Measurements from ENCODE around the gene RTL9. TPM values are rescaled to one million over a fixed set of nuclear protein-coding genes. Genes with fewer than 3 reads are reported as not detected.
"Not testable (repeated sequence)": the region's sequence is repeated elsewhere in the genome, so short reads cannot be mapped to it uniquely, and the experiment has no call there.

RTL9 gene
- total RNA-seq, 3 donors from 2014 or later = 0.06 TPM; not detected in 2

DNA sequence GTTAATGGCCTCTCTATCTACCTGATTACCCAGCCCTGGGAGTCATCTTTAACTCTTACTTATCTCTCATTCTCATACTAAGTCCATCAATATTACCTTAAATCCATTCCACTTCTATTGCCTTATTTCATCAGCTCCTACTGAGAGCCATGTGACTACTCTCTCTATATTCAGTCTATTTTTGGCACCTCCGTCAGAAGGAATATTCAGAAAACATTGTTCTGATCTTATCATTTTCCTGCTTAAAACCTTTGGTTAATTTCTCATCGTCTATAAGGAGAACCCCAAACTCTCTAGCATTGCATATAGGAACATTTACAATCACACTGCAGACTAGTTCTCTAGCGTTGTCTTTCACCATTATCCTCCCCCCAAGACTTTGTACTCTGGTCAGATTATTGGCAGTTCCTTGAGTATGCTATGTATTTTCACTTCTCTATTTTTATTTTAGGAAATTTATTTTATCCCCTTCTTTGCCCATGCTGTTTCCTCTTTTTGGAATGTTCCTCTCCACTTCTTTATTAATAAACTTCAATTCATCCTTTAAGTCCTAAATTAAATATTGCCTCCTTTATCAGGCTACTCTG, 27.1 kb upstream of the RTL9 start:
- Histone ChIP-seq H3K36me3 (ENCODE audit: low read depth) (no peaks in the 10 kb centered on the region), H3K4me1 (ENCODE audit: low read depth) (no peaks in the 10 kb centered on the region), H3K4me3 (no peak overlapping the region), H3K9me3 (no peaks in the 10 kb centered on the region)
- ATAC-seq (no peak), DNase-seq (no peak)
- TF ChIP-seq, protein P1, sequence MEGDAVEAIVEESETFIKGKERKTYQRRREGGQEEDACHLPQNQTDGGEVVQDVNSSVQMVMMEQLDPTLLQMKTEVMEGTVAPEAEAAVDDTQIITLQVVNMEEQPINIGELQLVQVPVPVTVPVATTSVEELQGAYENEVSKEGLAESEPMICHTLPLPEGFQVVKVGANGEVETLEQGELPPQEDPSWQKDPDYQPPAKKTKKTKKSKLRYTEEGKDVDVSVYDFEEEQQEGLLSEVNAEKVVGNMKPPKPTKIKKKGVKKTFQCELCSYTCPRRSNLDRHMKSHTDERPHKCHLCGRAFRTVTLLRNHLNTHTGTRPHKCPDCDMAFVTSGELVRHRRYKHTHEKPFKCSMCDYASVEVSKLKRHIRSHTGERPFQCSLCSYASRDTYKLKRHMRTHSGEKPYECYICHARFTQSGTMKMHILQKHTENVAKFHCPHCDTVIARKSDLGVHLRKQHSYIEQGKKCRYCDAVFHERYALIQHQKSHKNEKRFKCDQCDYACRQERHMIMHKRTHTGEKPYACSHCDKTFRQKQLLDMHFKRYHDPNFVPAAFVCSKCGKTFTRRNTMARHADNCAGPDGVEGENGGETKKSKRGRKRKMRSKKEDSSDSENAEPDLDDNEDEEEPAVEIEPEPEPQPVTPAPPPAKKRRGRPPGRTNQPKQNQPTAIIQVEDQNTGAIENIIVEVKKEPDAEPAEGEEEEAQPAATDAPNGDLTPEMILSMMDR (IDR thresholded peaks at IDR 0.05) = no peak
- intact Hi-C loops (cut with DNase I, micrococcal nuclease) = no loop called here

GRCh38 chrX:110333458-110333857, 25.2 kb upstream of the RTL9 start:
- ATAC-seq; DNase-seq; H3K36me3 ChIP-seq (ENCODE audit: low read depth); intact Hi-C loops (cut with DNase I, micrococcal nuclease); H3K4me1 ChIP-seq (ENCODE audit: low read depth); H3K4me3 ChIP-seq; H3K9me3 ChIP-seq: not testable (repeated sequence)

DNA sequence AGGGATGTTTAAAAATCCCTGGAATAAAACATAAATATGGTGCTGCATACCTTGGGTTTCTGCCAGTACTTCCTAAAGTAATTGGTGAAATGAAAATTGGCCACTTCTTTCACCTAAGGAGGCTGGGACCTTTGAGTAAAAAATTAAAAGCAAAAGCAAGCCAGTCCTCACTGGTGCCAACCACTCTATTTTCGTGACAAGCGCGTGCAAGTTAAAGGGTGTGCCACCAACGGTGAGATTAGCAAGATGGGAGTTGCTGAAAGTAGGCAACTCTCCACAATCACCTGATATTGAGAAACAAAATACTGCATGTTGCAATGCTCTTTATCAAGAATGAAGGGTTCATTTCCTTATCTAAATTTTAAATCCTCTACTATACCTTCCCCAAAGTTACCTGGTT, 19.7 kb upstream of the RTL9 start:
- DNase-seq (no peak), ATAC-seq (no peak)
- Histone ChIP-seq H3K9me3 (no peaks in the 10 kb centered on the region), H3K4me1 (ENCODE audit: low read depth) (no peaks in the 10 kb centered on the region), H3K36me3 (ENCODE audit: low read depth) (no peaks in the 10 kb centered on the region), H3K4me3 (no peak overlapping the region)
- intact Hi-C loops (cut with DNase I, micrococcal nuclease) = no loop called here
- TF ChIP-seq, protein P1 (IDR thresholded peaks at IDR 0.05) = no peak

DNA sequence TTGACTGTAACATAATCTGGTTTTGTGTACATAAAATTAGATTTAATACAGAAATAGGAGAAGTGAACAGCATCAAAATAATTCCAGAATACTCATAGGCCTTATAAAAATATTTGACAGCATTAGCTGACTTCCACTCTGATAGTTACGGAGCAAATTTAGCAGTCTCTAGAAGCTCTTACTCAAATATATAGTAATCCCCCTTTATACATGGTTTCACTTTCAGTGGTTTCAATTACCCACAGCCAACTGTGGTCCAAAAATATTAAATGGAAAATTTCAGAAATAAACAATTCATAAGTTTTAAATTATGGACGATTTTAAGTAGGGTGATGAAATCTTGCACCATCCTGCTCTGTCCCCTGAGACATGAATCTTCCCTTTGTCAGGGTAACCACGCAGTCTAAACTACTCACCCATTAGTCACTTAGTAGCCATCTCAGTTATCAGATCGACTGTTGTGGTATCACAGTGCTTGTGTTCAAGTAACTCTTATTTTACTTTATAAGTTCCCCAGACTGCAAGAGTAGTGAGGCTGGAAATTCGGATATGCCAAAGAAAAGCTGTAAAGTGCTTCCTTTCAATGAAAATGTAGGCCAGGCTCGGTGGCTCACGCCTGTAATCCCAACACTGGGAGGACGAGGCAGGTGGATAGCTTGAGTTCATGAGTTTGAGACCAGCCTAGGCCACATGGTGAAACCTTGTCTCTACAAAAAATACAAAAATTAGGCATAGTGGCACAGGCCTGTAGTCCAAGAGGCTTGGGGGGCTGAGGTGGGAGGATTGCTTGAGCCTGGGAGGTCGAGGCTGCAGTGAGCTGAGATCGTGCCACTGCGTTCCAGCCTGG, 17.2 kb upstream of the RTL9 start:
- intact Hi-C loops (cut with DNase I, micrococcal nuclease) = no loop called here
- Histone ChIP-seq H3K9me3 (no peaks in the 10 kb centered on the region), H3K36me3 (ENCODE audit: low read depth) (no peaks in the 10 kb centered on the region), H3K4me1 (ENCODE audit: low read depth) (no peaks in the 10 kb centered on the region), H3K4me3 (no peak overlapping the region)
- ATAC-seq (no peak), DNase-seq (no peak)
- TF ChIP-seq, protein P1 (IDR thresholded peaks at IDR 0.05) = no peak

- no peak for DNase-seq
- no peak for ATAC-seq
- intact Hi-C loops (cut with DNase I, micrococcal nuclease) = no loop called here
- no peaks in the 10 kb centered on the region for H3K9me3 ChIP-seq
- no peaks in the 10 kb centered on the region for H3K4me1 ChIP-seq (ENCODE audit: low read depth)
- H3K36me3 ChIP-seq (ENCODE audit: low read depth) = no peaks in the 10 kb centered on the region
- no peak overlapping the region for H3K4me3 ChIP-seq
- TF ChIP-seq, protein P1 (IDR thresholded peaks at IDR 0.05) = no peak
Measured at GRCh38 chrX:110346681-110347080, 12.0 kb upstream of the RTL9 start.

DNA sequence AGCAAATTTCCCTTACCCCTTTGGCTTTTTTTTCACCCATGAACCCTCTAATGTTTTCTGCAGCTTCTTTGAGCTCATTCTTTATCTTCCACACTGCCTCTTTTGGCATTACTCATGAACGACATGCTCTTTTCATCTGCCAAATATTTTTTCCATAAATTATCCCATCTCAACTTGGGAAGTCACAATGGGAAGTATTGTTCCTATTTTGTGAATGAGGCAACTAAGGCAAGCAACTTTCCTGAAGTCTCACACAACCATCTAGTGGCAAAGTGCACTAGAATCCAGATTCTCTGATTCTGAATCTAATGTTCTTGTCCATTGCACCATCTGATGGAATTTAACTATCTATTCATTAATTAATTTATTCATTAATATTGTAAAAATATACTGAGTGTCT, 625 bp downstream of the RTL9 start:
- H3K4me3 ChIP-seq = no peak overlapping the region
- DNase-seq = no peak
- TF ChIP-seq, protein P1 (IDR thresholded peaks at IDR 0.05) = no peak
- no peaks in the 10 kb centered on the region for H3K4me1 ChIP-seq (ENCODE audit: low read depth)
- H3K9me3 ChIP-seq = no peaks in the 10 kb centered on the region
- intact Hi-C loops (cut with DNase I, micrococcal nuclease) = no loop called here
- no peak for ATAC-seq
- H3K36me3 ChIP-seq (ENCODE audit: low read depth) = no peaks in the 10 kb centered on the region
